ENCODE measurements around the gene PAXX. TPM values are rescaled to one million over a fixed set of nuclear protein-coding genes. Genes with fewer than 3 reads are reported as not detected.
"Not testable (repeated sequence)": the region's sequence is repeated elsewhere in the genome, so short reads cannot be mapped to it uniquely, and the experiment has no call there.

PAXX gene
- total and polyA plus RNA-seq, 8 donors: 11.9 to 206 (median 92.0) TPM

DNA sequence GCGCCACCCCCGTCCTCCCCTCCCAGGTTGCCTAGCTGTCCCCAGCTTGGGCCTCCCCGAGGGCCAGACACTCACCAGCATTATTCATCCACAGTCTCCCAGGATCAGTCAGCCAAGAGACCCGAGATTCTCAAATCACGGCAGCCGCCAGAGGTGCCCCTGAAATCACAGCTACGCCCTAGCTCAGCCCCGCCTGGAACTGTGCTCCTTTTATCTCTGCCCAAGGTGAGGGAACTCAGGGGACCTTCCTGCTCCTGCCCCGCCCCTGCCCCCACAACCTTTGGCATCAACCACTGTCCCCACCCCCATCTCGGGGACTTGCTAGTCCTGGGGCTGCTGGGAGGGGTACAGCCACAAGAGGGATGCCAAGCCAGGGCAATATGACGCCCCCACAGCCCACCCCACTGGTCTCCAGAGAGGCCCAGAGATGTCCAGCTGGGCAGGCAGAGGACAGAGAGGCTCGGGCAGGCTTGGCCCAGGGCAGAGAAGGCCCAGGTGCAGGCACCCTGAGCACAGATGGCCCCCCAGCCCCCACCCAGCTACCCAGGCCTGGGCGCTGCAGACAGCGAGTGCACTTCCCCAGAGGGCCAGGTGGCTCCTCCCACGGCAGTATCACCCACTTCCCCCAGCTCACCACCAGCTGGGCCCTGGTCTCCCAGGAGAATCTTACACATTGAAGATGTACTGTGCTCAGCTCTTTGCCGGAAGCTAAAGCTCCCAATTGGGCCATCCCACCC is 39.9 kb downstream of the PAXX start, which contains the start of gene FUT7:
FUT7 (minus strand) TSS at position 185 of the 737 bp plus-strand sequence; CDS start at position 88, 97 bp downstream.
- TF ChIP-seq POLR2AphosphoS5 (IDR thresholded peaks at IDR 0.05) (no peak), EP300 (IDR thresholded peaks at IDR 0.05) (no peak), POLR2A (IDR thresholded peaks at IDR 0.05) (no peak)
- TF ChIP-seq, protein P1, sequence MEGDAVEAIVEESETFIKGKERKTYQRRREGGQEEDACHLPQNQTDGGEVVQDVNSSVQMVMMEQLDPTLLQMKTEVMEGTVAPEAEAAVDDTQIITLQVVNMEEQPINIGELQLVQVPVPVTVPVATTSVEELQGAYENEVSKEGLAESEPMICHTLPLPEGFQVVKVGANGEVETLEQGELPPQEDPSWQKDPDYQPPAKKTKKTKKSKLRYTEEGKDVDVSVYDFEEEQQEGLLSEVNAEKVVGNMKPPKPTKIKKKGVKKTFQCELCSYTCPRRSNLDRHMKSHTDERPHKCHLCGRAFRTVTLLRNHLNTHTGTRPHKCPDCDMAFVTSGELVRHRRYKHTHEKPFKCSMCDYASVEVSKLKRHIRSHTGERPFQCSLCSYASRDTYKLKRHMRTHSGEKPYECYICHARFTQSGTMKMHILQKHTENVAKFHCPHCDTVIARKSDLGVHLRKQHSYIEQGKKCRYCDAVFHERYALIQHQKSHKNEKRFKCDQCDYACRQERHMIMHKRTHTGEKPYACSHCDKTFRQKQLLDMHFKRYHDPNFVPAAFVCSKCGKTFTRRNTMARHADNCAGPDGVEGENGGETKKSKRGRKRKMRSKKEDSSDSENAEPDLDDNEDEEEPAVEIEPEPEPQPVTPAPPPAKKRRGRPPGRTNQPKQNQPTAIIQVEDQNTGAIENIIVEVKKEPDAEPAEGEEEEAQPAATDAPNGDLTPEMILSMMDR (IDR thresholded peaks at IDR 0.05): no peak
- intact Hi-C loops (cut with DNase I; ENCODE audit: low total_unique reads): no loop called here
- Histone ChIP-seq H3K27ac (peak within 1 kb of the TSS in 2 of 5 donors; percentile 59 to 81), H3K4me1 (peaks cover 31 to 62% (median 51%) of the 10 kb centered on the region in 4 donors), H3K4me3 (peak within 1 kb of the TSS in 2 of 4 donors; percentile 26 to 69), H3K27me3 (peaks cover 0 to 6% (median 0%) of the 10 kb centered on the region in 3 donors), H3K36me3 (no peaks in the 10 kb centered on the region), H3K9me3 (no peaks in the 10 kb centered on the region)
- 35 to 54% (median 42%) methylated on average over 13 to 16 of the region's 16 CpGs for WGBS, 5 donors
- peak in 1 of 2 donors; percentile 58 for DNase-seq

DNA sequence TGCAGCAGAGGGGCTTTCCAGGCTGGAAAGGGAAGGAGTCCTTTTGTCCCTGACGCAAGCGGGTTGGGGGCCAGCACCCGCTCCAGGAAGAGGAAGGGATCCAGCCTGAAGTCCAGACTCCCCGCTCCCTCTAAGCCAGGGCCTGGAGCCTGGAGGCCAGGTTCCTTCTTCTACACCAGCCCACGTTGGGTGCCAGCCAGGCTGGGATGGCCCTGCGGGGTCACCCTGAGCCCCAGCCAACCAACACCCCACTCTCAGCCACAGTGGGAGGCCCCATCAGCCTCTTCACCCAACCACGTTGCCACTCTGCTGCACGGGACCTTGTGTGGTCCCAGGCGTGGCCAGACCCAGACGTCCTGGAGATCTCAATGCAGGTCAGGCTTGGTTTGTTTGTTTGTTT is 40.6 kb downstream of the PAXX start:
- TF ChIP-seq POLR2AphosphoS5 (IDR thresholded peaks at IDR 0.05): no peak
- TF ChIP-seq POLR2A (IDR thresholded peaks at IDR 0.05): no peak
- TF ChIP-seq, protein P1 (IDR thresholded peaks at IDR 0.05): no peak
- TF ChIP-seq EP300 (IDR thresholded peaks at IDR 0.05): no peak
- DNase-seq: no peak
- peaks cover 0 to 6% (median 0%) of the 10 kb centered on the region in 3 donors for H3K27me3 ChIP-seq
- intact Hi-C loops (cut with DNase I; ENCODE audit: low total_unique reads): no loop called here
- H3K27ac ChIP-seq: peak overlapping the region in 2 of 5 donors; percentile 59 to 81
- WGBS, 5 donors: 70 to 79% (median 71%) methylated on average over 7 to 10 of the region's 10 CpGs
- H3K9me3 ChIP-seq: no peaks in the 10 kb centered on the region
- H3K4me3 ChIP-seq: peak overlapping the region in 2 of 4 donors; percentile 19 to 69
- peaks cover 25 to 56% (median 44%) of the 10 kb centered on the region in 4 donors for H3K4me1 ChIP-seq
- peaks cover 0 to 8% (median 5%) of the 10 kb centered on the region in 4 donors for H3K36me3 ChIP-seq

- H3K27ac ChIP-seq: peak overlapping the region in 2 of 5 donors; percentile 36 to 59
- H3K4me1 ChIP-seq: peaks cover 23 to 54% (median 42%) of the 10 kb centered on the region in 4 donors
- H3K27me3 ChIP-seq; DNase-seq; intact Hi-C loops (cut with DNase I; ENCODE audit: low total_unique reads); H3K9me3 ChIP-seq: not testable (repeated sequence)
- H3K4me3 ChIP-seq: peak overlapping the region in 1 of 4 donors; percentile 69
- H3K36me3 ChIP-seq: peaks cover 0 to 14% (median 11%) of the 10 kb centered on the region in 4 donors
- 87 to 94% (median 93%) methylated on average over 5 of the region's 5 CpGs for WGBS, 5 donors
These were observed 41.3 kb downstream of the PAXX start for GRCh38 chr9:137033481-137033880.

GRCh38 chr9:137034039-137034708 is 42.0 kb downstream of the PAXX start:
- peak overlapping the region in 2 of 5 donors; percentile 56 to 59 for H3K27ac ChIP-seq
- peak in 1 of 2 donors; percentile 48 for DNase-seq
- H3K9me3 ChIP-seq: no peaks in the 10 kb centered on the region
- peaks cover 0 to 6% (median 0%) of the 10 kb centered on the region in 3 donors for H3K27me3 ChIP-seq
- intact Hi-C loops (cut with DNase I; ENCODE audit: low total_unique reads): no loop called here
- TF ChIP-seq, protein P1 (IDR thresholded peaks at IDR 0.05): no peak
- TF ChIP-seq EP300 (IDR thresholded peaks at IDR 0.05) (no peak), POLR2AphosphoS5 (IDR thresholded peaks at IDR 0.05) (no peak), POLR2A (IDR thresholded peaks at IDR 0.05) (no peak)
- WGBS, 5 donors: 17 to 40% (median 29%) methylated on average over 10 to 15 of the region's 15 CpGs
- peak overlapping the region in 1 of 4 donors; percentile 69 for H3K4me3 ChIP-seq
- peaks cover under 1 to 21% (median 18%) of the 10 kb centered on the region in 4 donors for H3K36me3 ChIP-seq
- H3K4me1 ChIP-seq: peaks cover 16 to 47% (median 35%) of the 10 kb centered on the region in 4 donors

Measured in stomach (tissue), 9 donors.